NK-92 (cell line): ENCODE measurements around the gene RETREG1.
"Not testable (repeated sequence)": the region's sequence is repeated elsewhere in the genome, so short reads cannot be mapped to it uniquely, and the experiment has no call there.

Source experiments
- DNase-seq: peaks from one replicate; lab custom pipeline; 2025; ENCODE audit not compliant: unreplicated experiment; lab: John Stamatoyannopoulos, UW

The RETREG1 gene

DNA sequence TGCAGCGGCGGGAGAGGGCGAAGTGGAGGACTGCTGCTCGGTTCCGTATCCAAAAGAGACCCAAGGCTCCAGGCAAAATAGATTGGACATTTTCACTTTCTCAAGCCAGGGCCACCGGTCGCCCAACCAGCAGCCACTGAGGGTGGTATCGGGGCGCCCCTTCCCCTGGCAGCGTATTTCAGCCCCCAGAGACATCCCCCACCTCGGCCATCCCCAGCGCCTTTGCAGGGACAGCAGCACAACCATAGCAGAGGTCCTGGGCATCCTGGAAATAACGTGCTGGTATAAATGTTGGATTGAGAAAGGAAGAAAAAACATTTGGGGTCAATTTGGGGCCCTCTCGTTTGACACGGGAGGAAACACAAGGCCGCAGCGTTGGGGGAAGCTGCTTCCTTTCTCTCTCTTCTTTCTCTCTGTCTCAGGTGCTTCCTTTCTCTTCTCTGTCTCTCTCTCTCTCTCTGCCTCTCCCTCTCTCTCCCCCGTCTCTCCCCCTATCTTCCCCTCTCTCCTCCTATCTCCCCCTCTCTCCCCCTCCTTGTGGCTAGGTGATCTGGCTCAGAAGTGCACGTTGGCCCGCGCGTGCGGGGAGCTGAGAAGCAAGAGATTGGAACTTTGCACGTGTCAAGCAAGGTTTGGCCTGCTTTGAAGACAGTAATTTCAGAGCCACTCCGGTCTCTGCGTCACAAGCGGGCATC lies 624 bp upstream of the RETREG1 start:
- no peak for DNase-seq

DNA sequence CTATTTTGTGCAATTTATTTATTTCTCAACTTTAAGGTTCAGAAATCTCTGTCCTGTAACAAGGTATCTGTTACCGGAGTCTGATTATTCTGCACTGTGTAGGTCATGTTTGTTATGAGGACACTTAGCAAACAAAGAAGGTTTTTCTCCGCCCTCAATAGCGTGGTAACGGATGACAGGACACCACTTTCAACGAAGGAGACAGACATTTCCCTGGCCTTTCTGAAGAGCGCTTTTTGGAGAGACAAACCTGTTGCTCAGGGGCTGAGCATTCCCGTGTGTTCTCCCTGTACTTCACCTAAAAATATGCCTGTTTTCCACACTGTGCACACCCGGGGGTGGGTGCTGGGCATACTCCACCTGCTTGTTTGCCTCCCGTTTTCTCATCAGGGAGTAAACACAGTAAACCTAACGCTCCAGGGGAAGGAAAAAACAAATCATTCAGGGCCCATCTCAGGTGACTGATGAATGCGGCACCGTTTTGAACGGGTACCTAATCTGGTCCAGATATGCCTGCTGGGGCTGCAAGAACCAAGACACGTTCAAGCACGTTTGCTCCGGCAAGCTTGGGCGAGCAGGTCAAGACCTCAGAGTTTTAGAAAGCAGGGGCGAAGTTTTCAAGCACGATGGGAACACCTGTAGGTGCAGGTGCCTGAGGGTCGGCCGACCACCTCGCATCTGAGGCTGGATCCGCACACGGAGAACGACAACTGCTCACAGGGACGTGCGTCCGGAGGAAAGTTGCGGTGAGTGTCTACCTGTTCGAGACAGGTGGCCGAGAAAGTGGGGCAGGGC lies 859 bp downstream of the RETREG1 start:
- DNase-seq, result no peak

DNA sequence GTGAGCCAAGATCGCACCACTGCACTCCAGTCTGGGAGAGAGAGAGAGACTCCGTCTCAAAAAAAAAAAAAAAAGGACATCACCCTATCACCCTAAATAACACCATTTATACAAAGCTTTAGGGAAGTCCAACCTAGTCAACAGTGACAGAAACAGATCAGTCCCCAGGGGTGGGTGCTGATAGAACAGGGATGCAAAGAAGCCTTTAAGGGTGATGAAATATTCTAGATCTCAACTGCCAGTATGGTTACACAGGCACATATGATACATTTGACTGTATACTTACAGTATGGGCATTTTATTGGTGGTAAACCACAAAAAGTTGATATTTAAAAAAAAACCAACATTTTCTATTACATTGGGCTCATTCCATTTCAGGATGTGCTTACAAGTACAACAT lies 4.8 kb downstream of the RETREG1 start:
- no peak for DNase-seq

DNA sequence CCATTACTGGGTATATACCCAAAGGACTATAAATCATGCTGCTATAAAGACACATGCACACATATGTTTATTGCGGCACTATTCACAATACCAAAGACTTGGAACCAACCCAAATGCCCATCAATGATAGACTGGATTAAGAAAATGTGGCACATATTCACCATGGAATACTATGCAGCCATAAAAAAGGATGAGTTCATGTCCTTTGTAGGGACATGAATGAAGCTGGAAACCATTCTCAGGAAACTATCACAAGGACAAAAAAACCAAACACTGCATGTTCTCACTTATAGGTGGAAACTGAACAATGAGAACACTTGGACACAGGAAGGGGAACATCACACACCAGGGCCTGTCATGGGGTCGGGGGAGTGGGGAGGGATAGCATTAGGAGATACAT lies 5.9 kb downstream of the RETREG1 start:
- DNase-seq, result not testable (repeated sequence)

DNA sequence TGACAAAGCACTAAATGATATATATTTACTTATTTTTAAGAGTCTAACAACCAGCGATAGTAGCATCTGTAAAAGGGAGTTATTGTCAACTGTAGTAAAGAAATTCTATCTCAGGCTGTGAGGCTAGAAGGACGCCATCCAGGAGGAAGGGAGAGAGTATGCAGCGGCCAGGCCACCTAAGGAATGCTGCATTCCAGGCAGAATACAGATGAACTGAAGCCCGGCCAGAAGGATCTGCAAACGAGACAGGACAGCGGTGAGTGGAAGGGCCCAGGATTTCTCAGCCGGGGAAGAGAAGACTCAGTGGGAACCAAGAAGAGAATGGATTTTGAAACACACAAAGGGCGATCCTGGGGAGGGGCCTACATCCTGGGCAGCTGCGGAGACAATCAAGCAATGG lies 7.4 kb downstream of the RETREG1 start:
- DNase-seq, result no peak

DNA sequence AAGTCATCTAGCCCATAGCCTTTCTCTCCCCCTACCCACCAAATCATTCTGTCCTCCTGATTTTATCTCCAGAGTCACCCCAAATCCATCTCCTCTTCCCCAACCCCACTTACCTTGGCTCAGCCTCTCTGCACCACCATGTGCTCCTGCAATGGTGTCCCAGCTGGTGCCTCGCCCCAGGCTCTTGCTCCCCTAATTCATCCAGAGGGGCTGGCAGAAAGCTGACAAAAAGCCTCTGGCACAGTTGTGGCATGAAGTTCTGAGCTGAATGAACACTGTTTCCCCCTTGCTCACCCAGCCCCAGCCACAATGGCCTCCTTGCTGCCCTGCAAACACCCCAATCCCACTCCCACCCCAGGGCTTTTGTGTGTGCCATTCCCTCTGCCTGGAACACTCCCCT lies 10.2 kb downstream of the RETREG1 start:
- no peak for DNase-seq

DNA sequence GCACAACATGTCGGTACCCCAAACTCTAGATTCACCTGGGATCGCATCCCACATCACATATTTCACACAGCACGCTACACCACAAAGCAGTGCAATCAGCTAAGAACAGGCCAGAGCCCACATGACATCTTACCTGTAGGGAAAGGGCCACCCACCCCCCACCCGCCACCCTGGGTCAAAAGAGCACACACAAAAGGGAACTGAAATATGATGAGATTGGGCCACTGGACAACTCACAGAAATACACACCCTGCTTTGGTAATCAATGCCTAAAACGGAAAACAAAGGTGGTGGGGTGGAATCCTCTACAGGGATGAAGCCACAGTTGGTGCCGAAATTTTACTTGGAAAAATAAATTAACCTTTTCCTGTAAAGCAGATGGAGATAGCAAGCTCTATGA lies 13.1 kb downstream of the RETREG1 start:
- no peak for DNase-seq

DNA sequence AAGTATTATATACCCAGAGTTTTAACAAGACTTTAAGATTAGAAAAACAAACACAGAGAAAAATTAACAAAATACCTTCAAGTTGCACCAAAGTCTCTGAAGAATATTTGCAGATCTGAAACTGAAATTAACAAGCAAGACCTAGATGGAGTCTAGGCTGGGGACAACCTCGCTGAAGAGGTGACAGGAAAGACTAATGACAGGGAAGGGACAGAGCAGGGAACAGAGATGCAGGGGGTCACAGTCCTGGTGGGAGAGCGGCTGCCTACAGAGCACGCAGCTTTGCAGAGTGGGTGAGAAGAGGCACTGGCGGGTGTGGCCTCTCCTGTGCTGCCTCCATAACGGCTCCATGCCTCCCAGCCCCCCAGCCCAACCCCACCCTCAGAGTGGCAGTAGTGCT lies 13.5 kb downstream of the RETREG1 start:
- no peak for DNase-seq

DNA sequence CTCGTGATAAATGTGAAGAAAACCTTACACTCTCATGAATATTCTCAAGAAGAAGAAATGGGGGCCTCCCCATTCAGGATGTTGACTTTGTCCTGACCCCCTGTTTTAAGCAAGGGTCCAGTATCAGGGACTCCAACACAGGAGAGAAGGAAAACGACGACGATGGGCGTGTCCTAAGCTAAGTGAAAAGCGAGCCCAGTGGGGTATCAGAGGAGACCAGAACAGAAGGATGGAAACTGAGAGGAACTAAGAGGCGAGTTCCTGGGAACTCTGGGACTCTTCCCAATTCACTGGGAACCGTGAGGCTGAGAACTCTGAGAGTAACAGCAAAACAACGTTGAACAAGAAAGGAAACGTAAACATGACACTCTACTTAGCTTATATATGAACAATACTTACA lies 14.6 kb downstream of the RETREG1 start:
- no peak for DNase-seq

DNA sequence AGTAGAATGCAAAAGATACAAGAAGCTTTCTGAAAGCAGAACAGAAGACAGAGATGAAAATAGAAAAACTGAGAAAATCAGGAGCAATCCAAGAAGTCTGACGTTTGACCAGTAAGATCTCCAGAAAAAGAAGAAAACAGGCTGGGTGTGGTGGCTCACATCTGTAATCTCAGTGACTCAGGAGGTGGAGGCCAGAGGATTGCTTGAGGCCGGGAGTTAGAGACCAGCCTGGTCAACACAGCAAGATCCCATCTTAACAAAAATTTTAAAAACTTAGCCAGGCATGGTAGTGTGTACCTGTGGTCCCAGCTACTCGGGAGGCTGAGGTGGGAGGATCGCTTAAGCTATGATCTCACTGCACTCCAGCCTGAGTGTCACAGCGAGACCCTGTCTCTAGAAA lies 15.9 kb downstream of the RETREG1 start:
- DNase-seq, result no peak

DNA sequence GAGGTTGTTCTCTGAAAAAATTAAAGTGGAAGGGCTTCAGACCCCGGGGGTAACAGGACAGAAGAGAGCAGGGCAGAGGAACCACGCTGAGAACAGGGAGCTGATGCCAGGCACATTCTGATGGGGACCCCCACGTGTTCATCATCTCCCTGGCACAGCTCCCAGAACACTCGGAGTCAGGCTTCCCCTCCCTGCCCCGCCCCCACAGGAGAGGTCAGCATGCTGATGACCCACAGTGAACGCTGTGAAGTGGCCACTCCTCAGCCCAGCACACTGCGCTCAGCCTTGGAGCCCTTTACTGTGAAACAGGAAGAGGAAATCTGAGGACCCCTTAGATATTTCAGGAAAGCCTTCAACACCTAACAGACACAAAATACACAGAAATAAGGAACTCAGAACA lies 16.4 kb downstream of the RETREG1 start:
- DNase-seq, result no peak

DNA sequence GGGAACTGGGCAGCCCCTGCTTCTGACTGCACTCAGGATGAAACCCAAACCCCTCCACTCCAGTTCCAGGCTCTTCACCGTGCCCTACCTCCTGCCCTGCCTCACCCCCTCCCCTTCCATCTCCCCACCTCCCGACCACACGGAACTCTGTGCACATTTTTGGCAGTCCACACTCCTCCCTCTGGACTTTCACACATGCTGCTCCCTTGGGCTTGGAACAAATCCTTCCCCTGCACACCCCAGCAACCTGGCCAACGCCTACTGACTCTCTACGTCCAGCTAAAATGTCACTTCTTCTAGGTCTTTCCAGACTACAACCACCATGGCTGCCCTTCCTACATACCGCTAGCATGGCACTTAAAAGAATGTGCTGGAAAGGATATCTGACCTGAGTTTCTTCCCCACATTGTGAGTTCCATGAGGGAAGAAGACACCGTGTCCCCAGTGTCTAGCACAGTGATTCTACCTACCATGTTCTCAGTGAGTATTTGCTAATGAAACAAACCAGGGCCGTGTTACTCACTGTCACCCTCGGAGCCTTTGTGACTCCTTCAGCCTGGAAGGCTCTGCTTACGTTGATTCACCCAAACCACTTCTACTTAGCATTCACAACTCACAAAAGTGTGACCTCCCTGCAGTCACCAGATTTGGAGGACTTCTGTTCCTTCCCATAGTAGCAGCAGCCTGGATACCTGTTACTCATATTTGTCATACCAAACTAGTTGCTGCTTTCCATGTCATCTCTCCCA lies 18.7 kb downstream of the RETREG1 start:
- DNase-seq, result no peak

DNA sequence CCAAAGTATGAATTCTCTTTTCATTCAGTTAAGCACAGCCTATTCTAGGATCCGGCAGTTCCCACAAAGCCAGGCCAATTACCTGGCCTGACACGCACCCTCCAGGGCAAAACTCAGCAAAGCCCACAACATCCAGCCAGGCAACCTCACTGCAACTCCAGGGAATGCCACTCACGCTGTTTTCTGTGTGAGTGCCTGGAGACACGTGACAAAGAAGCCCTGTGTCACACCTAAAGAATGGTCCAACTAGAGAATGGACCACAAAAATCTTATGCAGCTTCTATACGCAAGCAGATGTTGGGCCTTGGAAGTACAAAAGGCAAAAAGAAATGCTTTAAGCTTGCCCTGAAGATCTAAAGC lies 20.2 kb downstream of the RETREG1 start:
- no peak for DNase-seq

DNA sequence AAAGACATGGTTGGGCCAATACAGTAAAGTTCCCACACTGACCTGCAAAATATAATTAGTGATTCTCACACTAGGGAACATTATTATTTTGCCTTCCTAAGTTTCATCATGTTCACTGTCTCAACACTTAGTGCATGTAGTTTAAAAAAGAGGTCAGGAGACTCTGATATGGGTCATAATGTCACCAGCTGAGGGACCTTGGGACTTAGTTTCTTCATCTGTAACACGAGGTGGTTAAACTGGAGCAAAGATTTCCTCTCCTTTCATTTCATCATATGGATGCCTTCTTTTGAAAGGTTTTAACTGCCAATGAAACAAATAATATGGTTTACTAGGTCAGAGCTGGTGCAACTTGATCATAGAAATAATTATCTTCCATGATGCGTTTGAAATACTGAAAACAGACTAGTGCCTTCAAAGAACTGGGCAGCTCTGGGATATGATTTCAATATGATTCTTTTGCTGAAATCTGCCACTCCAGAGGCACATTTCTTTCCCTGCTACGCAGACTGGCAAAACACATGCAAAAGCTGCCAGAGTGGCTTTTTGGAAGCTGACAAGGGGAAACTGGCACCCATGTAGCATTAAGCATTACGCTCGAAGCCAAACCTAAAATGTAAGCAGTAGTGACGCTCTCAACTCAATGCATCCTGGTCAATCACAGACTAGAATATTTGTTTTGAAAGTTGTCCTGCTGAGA lies 20.8 kb downstream of the RETREG1 start:
- DNase-seq, result no peak

DNA sequence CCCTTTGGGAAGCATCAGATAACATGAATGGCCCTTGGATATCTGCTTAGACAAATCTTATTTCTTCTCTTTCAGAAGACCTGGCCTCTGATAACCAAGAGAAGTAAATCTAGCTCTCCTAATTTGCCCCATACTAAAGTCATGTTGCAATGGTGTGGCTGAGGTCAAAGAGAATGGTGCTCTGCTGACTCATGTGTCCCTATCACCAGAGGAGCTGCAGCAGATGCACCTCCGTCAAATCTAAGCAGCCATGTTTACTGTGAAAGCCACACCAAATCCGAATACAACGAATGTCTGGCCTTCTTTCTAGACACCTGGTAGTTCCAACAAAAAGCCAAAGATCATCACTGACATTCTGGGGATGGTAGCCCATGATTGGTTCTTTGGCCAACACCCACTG lies 23.2 kb downstream of the RETREG1 start:
- no peak for DNase-seq

DNA sequence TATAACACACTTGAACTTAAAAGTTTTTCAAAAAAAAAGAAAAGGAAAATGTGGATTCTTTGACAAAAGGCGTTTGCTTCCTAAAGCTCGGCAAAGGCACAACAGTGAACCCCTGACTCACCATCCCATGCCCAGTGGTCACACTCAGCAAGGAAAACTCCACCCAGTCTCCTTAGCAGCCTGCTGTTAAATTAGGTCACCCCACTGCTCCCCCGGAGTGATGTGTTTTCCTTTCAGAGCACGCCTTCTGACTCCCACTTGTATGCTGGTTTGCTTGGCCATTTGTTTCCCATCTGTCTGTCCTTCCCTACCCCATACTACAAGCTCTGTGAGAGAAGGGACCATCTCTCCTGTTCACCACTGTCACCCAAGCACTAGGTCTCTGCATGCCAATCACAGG lies 23.8 kb downstream of the RETREG1 start:
- DNase-seq, result no peak

DNA sequence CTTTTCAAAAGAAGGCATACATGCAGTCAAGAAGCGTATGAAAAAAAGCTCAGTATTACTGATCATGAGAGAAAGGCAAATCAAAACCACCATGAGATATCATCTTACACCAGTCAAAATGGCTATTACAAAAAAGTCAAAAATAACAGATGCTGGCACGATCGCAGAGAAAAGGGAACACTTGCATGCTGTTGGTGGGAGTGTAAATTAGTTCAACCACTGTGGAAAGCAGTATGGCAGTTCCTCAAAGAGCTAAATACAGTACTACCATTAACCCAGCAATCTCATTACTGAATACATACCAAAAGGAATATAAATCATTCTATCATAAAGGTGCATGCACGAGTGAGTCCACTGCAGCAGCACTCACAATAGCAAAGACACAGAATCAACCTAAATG lies 24.5 kb downstream of the RETREG1 start:
- DNase-seq, result no peak

DNA sequence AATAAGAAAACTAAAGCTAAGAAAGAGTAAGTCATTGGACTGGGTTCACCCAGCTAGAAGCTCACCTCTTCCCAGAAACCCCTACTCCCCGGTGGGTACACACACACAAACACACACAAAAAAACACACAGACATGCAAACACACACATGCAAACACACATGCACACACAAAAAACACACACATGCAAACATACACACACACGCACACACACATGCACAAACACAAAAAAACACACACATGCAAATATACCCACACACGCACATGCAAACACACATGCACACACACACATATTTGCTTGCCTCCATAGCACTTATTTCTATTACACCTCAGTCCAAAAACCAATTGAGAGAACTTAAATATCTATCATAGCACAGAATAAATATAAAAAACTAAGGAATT lies 26.1 kb downstream of the RETREG1 start:
- DNase-seq, result no peak

DNA sequence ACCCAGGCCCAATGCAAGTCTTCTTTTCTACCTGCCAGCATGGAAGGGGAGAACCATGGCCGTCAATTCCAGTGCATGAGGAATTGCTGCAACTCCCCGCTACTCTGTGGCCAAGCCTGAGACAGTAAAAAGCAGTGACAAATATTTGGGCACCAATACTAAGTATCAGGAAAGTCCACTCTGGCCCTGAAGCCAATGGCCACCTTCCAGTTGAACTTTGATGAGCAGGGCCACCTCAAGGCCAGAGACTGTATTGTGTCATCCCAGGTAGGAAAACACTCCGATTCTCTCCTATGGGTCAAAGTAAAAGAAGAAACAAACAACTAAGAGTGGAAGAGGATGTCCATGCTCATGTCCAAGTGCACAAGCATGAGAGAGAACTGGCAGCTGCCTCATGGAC lies 27.1 kb downstream of the RETREG1 start:
- DNase-seq, result no peak

DNA sequence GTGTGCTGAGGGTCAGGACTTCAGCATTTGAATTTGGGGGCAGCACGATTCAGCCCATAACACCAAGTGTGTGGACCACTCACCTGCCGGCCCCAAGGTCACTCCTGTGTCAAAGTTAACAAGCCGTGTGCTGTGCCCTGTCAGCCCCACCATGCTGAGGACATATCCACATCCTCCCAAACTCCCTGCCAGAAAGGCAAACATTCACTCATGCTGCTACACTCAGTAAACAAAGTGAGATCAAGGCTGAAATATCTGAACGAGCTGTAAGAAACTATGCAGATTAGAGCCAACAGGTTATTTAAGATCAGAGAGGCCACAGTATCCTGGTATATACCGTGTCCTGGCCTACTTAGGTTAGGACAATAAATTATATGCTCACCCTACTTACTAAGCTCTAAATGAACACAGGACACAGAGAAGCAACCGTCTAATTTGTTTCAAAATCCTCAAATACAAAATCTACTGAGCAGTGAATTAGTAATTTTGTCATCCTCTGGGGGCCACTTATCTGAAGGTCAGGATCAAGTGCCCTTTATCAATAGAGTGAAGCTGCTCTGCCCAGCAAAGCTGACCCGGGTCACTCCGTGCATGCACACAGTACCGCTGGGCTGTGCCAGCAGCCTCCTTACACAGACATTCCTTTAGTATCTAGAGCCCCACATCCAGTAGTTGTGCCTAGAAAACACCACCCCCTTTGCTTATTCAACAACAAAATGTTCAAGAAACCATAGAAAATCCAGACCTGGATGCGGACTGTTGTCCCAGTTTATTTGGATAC lies 28.2 kb downstream of the RETREG1 start:
- no peak for DNase-seq

DNA sequence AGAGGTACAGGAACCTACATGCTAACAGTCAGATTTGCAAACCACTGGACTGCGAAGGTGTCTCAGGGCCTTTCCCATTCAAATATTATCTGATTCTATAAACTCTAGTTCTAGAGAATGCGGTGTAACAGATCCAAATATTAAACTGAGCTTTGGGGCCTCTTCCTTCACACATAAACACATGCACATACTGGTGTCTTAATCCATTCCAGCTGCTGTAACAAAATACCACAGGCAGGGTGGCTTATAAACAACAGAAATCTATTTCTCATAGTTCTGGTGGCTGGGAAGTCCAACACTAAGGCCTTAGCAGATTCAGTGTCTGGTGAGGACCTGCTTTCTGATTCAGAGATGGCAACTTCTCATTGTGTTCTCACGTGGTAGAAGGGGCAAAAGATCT lies 30.2 kb downstream of the RETREG1 start:
- DNase-seq, result no peak
